ENCODE data around the gene CERCAM. TPM values are rescaled to one million over a fixed set of nuclear protein-coding genes. Genes with fewer than 3 reads are reported as not detected.

The CERCAM gene
- total RNA-seq, 1 donor, result 74.9 TPM

- no peak for TF ChIP-seq CTCF (IDR thresholded peaks at IDR 0.05; ENCODE audit: insufficient read depth, low read length)
- DNase-seq (ENCODE audit: low read depth), result peak; percentile 70
- H3K4me3 ChIP-seq (ENCODE audit: low read depth, low read length), result peak overlapping the region; percentile 84
Observed at GRCh38 chr9:128456613-128457061, 36.0 kb downstream of the CERCAM start.

GRCh38 chr9:128457207-128457606 lies 36.5 kb downstream of the CERCAM start:
- peak overlapping the region; percentile 84 for H3K4me3 ChIP-seq (ENCODE audit: low read depth, low read length)
- no peak for TF ChIP-seq CTCF (IDR thresholded peaks at IDR 0.05; ENCODE audit: insufficient read depth, low read length)
- no peak for DNase-seq (ENCODE audit: low read depth)

DNA sequence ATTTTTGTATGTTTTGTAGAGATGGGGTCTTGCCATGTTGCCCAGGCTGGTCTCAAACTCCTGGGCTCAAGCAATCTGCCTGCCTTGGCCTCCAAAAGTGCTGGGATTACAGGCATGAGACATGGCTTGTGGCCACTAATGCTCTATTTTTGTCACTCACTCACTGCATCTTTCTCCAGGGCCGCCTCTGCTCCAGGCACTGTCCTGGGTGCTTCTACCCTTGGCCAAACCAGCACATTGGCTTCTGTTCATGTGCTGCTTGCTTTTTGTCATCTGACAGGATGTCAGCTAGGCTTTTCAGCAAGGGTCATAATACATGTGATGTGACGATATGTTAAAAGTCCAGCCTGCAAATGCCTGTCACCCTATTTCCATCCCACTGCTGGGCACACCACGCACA lies 38.4 kb downstream of the CERCAM start:
- TF ChIP-seq CTCF (IDR thresholded peaks at IDR 0.05; ENCODE audit: insufficient read depth, low read length), result no peak
- DNase-seq (ENCODE audit: low read depth), result no peak
- H3K4me3 ChIP-seq (ENCODE audit: low read depth, low read length), result no peak overlapping the region

GRCh38 chr9:128469070-128469469 lies 48.4 kb downstream of the CERCAM start:
- no peak for DNase-seq (ENCODE audit: low read depth)
- H3K4me3 ChIP-seq (ENCODE audit: low read depth, low read length), result no peak overlapping the region
- TF ChIP-seq CTCF (IDR thresholded peaks at IDR 0.05; ENCODE audit: insufficient read depth, low read length), result no peak

- peak; percentile 73 for DNase-seq (ENCODE audit: low read depth)
- TF ChIP-seq CTCF (IDR thresholded peaks at IDR 0.05; ENCODE audit: insufficient read depth, low read length), result no peak
- H3K4me3 ChIP-seq (ENCODE audit: low read depth, low read length), result no peak overlapping the region
Observed at GRCh38 chr9:128470560-128470959, 49.9 kb downstream of the CERCAM start.

- no peak for TF ChIP-seq CTCF (IDR thresholded peaks at IDR 0.05; ENCODE audit: insufficient read depth, low read length)
- DNase-seq (ENCODE audit: low read depth), result no peak
- no peak overlapping the region for H3K4me3 ChIP-seq (ENCODE audit: low read depth, low read length)
Observed at GRCh38 chr9:128473104-128473503, 52.4 kb downstream of the CERCAM start.

DNA sequence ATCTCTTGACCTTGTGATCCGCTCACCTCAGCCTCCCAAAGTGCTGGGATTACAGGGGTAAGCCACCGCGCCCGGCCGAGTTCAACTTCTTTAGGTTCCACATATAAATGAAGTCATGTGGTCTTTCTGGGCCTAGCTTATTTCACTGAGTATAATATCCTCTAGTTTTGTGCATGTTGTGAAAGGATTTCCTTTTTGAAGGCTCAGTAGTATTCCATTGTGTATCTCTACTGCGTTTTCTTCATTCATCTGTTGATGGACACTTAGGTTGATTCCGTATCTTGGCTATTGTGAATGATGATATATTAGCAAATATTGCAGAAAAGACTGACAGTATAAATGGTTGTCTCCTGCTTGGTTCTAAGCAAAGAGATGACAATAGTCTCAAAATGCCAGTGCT lies 55.2 kb downstream of the CERCAM start:
- TF ChIP-seq CTCF (IDR thresholded peaks at IDR 0.05; ENCODE audit: insufficient read depth, low read length), result no peak
- H3K4me3 ChIP-seq (ENCODE audit: low read depth, low read length), result no peak overlapping the region

More for the DNA sequence above, 55.2 kb downstream of the CERCAM start:
- DNase-seq (ENCODE audit: low read depth), result no peak
